Choroid plexus epithelial cell (primary cell): ENCODE data around the gene C16orf95.
"Not testable (repeated sequence)": the region's sequence is repeated elsewhere in the genome, so short reads cannot be mapped to it uniquely, and the experiment has no call there.

Source experiments
- DNase-seq: peaks from one replicate; pipeline ENCODE4 v3.0.0-alpha.2; 2010; ENCODE audit warnings: low read depth
- H3K4me3 ChIP-seq: 2 replicates; pipeline ENCODE4 v1.5.1; 2011; ENCODE audit warnings: low read depth, mild to moderate bottlenecking, control low read depth, low read length, moderate library complexity
- TF ChIP-seq, protein P1 (sequence below): conservative IDR thresholded peaks from 2 replicates; pipeline ENCODE4 v1.5.1; 2011; ENCODE audit warnings: low read depth, mild to moderate bottlenecking, control low read depth, inconsistent platforms, low read length, moderate library complexity

The C16orf95 gene

DNA sequence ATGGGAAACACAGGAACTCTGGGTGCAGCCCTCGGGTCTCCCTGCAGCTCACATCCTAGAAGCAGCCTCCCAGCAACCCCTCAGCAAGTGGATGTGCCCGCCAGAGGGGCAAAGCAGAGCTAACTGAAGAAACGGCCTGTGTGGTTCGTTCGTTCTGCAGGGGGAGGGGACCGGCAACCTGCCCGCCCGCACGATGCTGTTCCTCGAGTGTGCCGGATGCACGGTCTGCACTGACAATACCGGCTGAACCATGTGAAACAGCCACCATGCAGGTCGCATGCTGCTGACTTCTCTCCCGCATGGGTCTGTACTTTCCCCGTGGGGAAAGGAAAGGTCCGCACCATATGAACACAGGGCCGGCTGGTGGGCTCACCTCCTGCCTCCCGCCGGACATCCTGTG is 25.3 kb upstream of the C16orf95 start:
- DNase-seq, result no peak
- TF ChIP-seq, protein P1, sequence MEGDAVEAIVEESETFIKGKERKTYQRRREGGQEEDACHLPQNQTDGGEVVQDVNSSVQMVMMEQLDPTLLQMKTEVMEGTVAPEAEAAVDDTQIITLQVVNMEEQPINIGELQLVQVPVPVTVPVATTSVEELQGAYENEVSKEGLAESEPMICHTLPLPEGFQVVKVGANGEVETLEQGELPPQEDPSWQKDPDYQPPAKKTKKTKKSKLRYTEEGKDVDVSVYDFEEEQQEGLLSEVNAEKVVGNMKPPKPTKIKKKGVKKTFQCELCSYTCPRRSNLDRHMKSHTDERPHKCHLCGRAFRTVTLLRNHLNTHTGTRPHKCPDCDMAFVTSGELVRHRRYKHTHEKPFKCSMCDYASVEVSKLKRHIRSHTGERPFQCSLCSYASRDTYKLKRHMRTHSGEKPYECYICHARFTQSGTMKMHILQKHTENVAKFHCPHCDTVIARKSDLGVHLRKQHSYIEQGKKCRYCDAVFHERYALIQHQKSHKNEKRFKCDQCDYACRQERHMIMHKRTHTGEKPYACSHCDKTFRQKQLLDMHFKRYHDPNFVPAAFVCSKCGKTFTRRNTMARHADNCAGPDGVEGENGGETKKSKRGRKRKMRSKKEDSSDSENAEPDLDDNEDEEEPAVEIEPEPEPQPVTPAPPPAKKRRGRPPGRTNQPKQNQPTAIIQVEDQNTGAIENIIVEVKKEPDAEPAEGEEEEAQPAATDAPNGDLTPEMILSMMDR, result no peak
- H3K4me3 ChIP-seq, result no peak overlapping the region

DNA sequence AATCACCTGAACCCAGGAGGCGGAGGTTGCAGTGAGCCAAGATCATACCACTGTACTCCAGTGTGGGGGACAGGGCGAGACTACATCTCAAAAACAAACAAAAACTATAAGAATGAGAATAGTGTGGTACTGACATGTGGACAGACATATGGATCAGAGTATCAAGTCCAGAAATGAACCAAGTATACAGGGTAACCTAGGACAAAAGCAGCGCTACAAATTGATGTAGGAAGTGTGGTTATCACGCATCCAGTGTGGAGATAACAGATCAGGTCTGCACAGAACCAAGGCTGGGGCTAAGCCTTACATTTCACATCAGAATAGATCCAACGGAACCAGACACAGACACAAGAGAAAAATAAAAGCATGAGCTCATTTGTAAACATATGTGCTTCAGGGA is 23.0 kb upstream of the C16orf95 start:
- TF ChIP-seq, protein P1, result no peak
- H3K4me3 ChIP-seq, result no peak overlapping the region
- no peak for DNase-seq

GRCh38 chr16:87339724-87340105 is 22.5 kb upstream of the C16orf95 start:
- not testable (repeated sequence) for DNase-seq, H3K4me3 ChIP-seq

- TF ChIP-seq, protein P1, result no peak
- H3K4me3 ChIP-seq, result no peak overlapping the region
These were observed 22.0 kb upstream of the C16orf95 start for GRCh38 chr16:87339086-87339723.

GRCh38 chr16:87338155-87338765 is 21.1 kb upstream of the C16orf95 start:
- TF ChIP-seq, protein P1, result no peak
- H3K4me3 ChIP-seq, result no peak overlapping the region
- DNase-seq, result no peak

More at GRCh38 chr16:87339086-87339723, 22.0 kb upstream of the C16orf95 start:
- no peak for DNase-seq

DNA sequence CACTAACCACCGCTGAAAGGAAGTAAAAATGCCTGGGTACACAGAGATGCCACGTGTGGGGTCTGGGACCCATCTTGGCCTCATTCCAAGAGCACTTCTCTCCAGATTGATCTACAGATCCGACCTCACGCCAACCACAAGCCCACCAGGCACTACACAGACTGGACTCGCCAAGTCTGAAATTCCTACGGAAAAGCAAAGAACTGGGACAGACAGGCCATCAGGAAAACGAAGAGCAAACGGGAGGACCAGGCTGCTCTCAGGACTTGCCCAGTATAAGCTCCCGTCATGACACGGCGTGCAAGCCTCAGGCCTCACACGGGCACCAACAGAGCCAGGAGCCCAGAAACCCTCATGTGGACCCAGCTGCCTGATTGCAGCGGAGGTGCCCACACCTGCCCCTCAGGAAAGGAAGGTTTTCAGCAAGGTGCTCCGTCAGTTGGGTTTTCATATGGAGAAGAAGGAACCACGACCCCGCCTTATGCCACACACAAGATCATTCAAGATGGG is 20.1 kb upstream of the C16orf95 start:
- TF ChIP-seq, protein P1, result no peak
- no peak for DNase-seq
- no peak overlapping the region for H3K4me3 ChIP-seq

DNA sequence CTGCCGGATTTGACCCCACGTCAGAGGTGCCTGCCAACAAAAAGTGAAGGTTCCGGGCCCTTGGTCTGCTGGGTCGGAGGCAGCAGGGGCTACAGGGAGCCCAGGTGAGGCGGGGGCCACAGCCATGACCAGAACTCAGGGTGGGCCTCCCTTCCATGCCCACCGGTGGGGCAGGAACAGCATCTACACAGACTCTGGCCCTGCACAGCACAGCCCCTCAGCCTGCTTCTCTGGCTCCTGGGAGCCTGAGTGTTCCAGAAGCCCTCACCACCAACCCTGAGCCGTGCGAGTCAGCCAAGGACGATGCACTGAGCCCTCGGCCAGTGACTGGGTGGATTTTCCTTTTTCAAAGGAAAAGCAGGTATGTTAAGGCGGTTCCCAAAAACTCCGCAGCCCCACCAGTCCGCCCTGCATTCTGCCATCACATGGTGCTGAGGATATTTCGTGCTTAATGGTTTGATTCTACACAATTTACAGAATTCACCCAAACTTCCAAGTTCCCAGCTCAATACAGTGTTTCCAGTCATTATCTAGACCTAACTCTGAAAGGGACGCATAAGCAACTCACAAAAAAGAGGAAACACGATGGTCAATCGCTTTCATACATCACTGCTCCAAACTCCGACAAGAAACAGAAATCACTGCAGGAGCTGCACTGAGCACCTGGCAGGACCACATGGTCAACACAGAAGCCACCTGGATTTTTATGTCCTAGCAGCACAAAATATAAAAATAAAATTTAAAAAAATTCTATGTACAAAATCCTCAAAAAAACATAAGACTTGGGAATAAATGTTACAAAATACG is 19.4 kb upstream of the C16orf95 start:
- no peak overlapping the region for H3K4me3 ChIP-seq
- DNase-seq, result no peak
- TF ChIP-seq, protein P1, result no peak
